AG04449 (cell line): ENCODE data around the gene TMIGD2.
"Not testable (repeated sequence)": the region's sequence is repeated elsewhere in the genome, so short reads cannot be mapped to it uniquely, and the experiment has no call there.

Experiments
- CTCF ChIA-PET: fragments of 350-600 bp; formaldehyde crosslinking; extraction: SDS; loops from one replicate; lab custom pipeline; 2021; ENCODE audit warnings: antibody characterized with exemption; lab: Yijun Ruan, JAX
- POLR2A ChIA-PET: fragments of 400-600, 350-600 bp; formaldehyde crosslinking; extraction: SDS; loops from one replicate; lab custom pipeline; 2020; ENCODE audit warnings: antibody characterized with exemption, inconsistent platforms; lab: Yijun Ruan, JAX
- DNase-seq: peaks from one replicate; pipeline ENCODE4 v3.0.0-alpha.2; 2010; ENCODE audit warnings: low read depth, low spot score
- H3K4me3 ChIP-seq: 2 replicates; pipeline ENCODE4 v1.5.1; 2011; ENCODE audit warnings: low read depth, mild to moderate bottlenecking, control low read depth, low read length
- TF ChIP-seq, protein P1 (sequence below): IDR thresholded peaks from one replicate; pipeline ENCODE4 v1.5.1; 2011; ENCODE audit warnings: mild to moderate bottlenecking, moderate library complexity, low read length, control low read depth, inconsistent platforms; ENCODE audit not compliant: insufficient read depth; ENCODE audit errors: missing control alignments

Gene TMIGD2

DNA sequence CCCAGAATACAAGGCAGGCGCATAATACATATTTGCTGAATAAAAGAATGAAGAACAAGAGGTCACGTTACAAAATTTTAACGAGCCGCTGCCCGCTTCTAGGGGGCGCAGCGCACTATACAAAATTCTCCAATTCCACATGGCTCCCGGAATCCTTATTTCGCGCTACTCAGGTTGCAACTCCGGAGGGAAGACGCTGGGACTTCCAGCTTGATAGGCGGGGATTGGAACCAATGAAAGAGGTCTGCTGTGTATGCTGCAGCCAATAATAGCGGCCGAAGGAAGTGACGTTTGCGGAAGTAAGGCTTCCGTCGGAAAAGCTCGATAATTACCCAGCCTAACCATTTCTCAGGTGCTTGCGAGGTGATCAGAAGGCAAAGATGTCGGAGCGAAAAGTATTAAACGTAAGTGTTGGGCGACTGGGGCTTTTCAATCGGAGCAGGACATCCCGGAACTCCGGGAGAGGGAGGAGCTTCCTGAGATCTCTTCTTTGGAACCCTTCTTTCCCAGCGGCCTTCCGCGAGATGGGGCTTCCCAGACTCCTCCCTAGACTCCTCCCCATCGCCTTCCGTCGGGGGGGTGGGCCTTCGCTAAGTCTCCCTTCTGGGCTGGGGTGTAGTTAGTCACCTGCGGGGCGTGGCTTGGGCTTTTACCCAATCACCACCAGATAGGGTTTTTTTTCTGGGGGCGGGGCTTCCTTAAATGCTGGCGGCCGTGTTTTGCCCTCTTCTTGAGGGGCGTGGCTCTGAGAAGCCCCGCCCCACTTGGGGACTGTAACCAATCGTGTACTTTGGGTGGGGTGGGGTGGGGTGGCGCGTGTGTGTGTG lies 55.2 kb downstream of the TMIGD2 start, which contains the start of gene YJU2:
Gene YJU2 (plus strand): TSS at position 314 of the 827 bp plus-strand sequence. CDS start 67 bp downstream, at position 381.
- DNase-seq: peak; percentile 97
- peak within 1 kb of the TSS; percentile 87 for H3K4me3 ChIP-seq
- ChIA-PET CTCF (interaction anchor here (0.6 to 1.3 kb wide), 8 partner anchors 9 to 293 kb away, joined by 3 to 7 read pairs (median 4); partner anchors contain the start of gene LRG1), POLR2A (interaction anchor here (1.1 to 1.2 kb wide), 2 partner anchors 9 to 45 kb away, joined by 3 to 4 read pairs; no protein-coding TSS in a partner anchor)
- TF ChIP-seq, protein P1, sequence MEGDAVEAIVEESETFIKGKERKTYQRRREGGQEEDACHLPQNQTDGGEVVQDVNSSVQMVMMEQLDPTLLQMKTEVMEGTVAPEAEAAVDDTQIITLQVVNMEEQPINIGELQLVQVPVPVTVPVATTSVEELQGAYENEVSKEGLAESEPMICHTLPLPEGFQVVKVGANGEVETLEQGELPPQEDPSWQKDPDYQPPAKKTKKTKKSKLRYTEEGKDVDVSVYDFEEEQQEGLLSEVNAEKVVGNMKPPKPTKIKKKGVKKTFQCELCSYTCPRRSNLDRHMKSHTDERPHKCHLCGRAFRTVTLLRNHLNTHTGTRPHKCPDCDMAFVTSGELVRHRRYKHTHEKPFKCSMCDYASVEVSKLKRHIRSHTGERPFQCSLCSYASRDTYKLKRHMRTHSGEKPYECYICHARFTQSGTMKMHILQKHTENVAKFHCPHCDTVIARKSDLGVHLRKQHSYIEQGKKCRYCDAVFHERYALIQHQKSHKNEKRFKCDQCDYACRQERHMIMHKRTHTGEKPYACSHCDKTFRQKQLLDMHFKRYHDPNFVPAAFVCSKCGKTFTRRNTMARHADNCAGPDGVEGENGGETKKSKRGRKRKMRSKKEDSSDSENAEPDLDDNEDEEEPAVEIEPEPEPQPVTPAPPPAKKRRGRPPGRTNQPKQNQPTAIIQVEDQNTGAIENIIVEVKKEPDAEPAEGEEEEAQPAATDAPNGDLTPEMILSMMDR: peak; percentile 52

GRCh38 chr19:4245938-4246337 lies 56.3 kb downstream of the TMIGD2 start:
- not testable (repeated sequence) for H3K4me3 ChIP-seq

More at GRCh38 chr19:4245938-4246337, 56.3 kb downstream of the TMIGD2 start:
- DNase-seq, POLR2A ChIA-PET: not testable (repeated sequence)
- CTCF ChIA-PET: interaction anchor here (5.9 kb wide), 1 partner anchor 13 kb away, joined by 31 read pairs; no protein-coding TSS in a partner anchor
